Stimulated activated CD4-positive, alpha-beta T cell treated with anti-CD3 and anti-CD28 coated beads, Interleukin-12 subunit alpha, Interleukin-12 subunit beta, amount 100 ng/mL, for 24 hours (primary cell): ENCODE measurements around the gene LRCH4.
A peak's percentile ranks its signal among the peaks of the same experiment; 100 is the strongest.
"Not testable (repeated sequence)": the region's sequence is repeated elsewhere in the genome, so short reads cannot be mapped to it uniquely, and the experiment has no call there.

Experiments
- DNase-seq, 2 experiments: peaks; one replicate each; pipeline ENCODE4 v3.0.0-alpha.2; 2020; ENCODE audit warnings: low read depth in 2 of 2

Gene LRCH4

GRCh38 chr7:100567751-100568175 lies 18.2 kb downstream of the LRCH4 start:
- DNase-seq: no peak

- DNase-seq: no peak
Measured at GRCh38 chr7:100567031-100567730, 18.7 kb downstream of the LRCH4 start.

- DNase-seq: no peak
Measured at GRCh38 chr7:100566018-100566531, 19.9 kb downstream of the LRCH4 start.

- no peak for DNase-seq
Measured at GRCh38 chr7:100565133-100565571, 20.8 kb downstream of the LRCH4 start.

- not testable (repeated sequence) for DNase-seq
Measured at GRCh38 chr7:100564405-100564804, 21.5 kb downstream of the LRCH4 start.

- peak; percentile 63 to 89 for DNase-seq
Measured at GRCh38 chr7:100563809-100564400, 22.0 kb downstream of the LRCH4 start.

GRCh38 chr7:100563100-100563564 lies 22.8 kb downstream of the LRCH4 start:
- no peak for DNase-seq

GRCh38 chr7:100562195-100563099 lies 23.5 kb downstream of the LRCH4 start:
- no peak for DNase-seq

- no peak for DNase-seq
Measured at GRCh38 chr7:100561491-100562194, 24.3 kb downstream of the LRCH4 start.

GRCh38 chr7:100559127-100559526 lies 26.8 kb downstream of the LRCH4 start:
- DNase-seq: no peak

GRCh38 chr7:100556541-100556940 lies 29.4 kb downstream of the LRCH4 start:
- no peak for DNase-seq

GRCh38 chr7:100555701-100556100 lies 30.2 kb downstream of the LRCH4 start:
- no peak for DNase-seq

- no peak for DNase-seq
Measured at GRCh38 chr7:100553032-100553431, 32.9 kb downstream of the LRCH4 start.

- no peak for DNase-seq
Measured at GRCh38 chr7:100552532-100552931, 33.4 kb downstream of the LRCH4 start.

- DNase-seq: not testable (repeated sequence)
Measured at GRCh38 chr7:100548446-100548845, 37.5 kb downstream of the LRCH4 start.

- no peak for DNase-seq
Measured at GRCh38 chr7:100547872-100548271, 38.1 kb downstream of the LRCH4 start.

- no peak for DNase-seq
Measured at GRCh38 chr7:100546926-100547800, 38.8 kb downstream of the LRCH4 start.

- no peak for DNase-seq
Measured at GRCh38 chr7:100546129-100546925, 39.6 kb downstream of the LRCH4 start.

GRCh38 chr7:100545360-100546128 lies 40.4 kb downstream of the LRCH4 start:
- peak; percentile 24 to 57 for DNase-seq
